ENCODE data around the gene ITPR2. TPM values are rescaled to one million over a fixed set of nuclear protein-coding genes. Genes with fewer than 3 reads are reported as not detected.
"Not testable (repeated sequence)": the region's sequence is repeated elsewhere in the genome, so short reads cannot be mapped to it uniquely, and the experiment has no call there.

Gene ITPR2
- total RNA-seq, 1 donor = 77.7 TPM

- TF ChIP-seq, protein P1, sequence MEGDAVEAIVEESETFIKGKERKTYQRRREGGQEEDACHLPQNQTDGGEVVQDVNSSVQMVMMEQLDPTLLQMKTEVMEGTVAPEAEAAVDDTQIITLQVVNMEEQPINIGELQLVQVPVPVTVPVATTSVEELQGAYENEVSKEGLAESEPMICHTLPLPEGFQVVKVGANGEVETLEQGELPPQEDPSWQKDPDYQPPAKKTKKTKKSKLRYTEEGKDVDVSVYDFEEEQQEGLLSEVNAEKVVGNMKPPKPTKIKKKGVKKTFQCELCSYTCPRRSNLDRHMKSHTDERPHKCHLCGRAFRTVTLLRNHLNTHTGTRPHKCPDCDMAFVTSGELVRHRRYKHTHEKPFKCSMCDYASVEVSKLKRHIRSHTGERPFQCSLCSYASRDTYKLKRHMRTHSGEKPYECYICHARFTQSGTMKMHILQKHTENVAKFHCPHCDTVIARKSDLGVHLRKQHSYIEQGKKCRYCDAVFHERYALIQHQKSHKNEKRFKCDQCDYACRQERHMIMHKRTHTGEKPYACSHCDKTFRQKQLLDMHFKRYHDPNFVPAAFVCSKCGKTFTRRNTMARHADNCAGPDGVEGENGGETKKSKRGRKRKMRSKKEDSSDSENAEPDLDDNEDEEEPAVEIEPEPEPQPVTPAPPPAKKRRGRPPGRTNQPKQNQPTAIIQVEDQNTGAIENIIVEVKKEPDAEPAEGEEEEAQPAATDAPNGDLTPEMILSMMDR (IDR thresholded peaks at IDR 0.05; ENCODE audit: insufficient read depth, low read depth, low read length) = no peak
- no peak for DNase-seq (ENCODE audit: low read depth)
- no peak overlapping the region for H3K4me3 ChIP-seq (ENCODE audit: low read depth, low read length)
Observed at GRCh38 chr12:26841085-26841484, 8.1 kb upstream of the ITPR2 start.

GRCh38 chr12:26839512-26839911, 6.5 kb upstream of the ITPR2 start:
- no peak for DNase-seq (ENCODE audit: low read depth)
- TF ChIP-seq, protein P1 (IDR thresholded peaks at IDR 0.05; ENCODE audit: insufficient read depth, low read depth, low read length) = no peak

GRCh38 chr12:26838888-26839416, 6.0 kb upstream of the ITPR2 start:
- no peak overlapping the region for H3K4me3 ChIP-seq (ENCODE audit: low read depth, low read length)
- DNase-seq (ENCODE audit: low read depth) = no peak
- TF ChIP-seq, protein P1 (IDR thresholded peaks at IDR 0.05; ENCODE audit: insufficient read depth, low read depth, low read length) = no peak

More at GRCh38 chr12:26839512-26839911, 6.5 kb upstream of the ITPR2 start:
- H3K4me3 ChIP-seq (ENCODE audit: low read depth, low read length) = no peak overlapping the region

GRCh38 chr12:26836201-26836600, 3.2 kb upstream of the ITPR2 start:
- DNase-seq (ENCODE audit: low read depth) = no peak
- no peak overlapping the region for H3K4me3 ChIP-seq (ENCODE audit: low read depth, low read length)
- TF ChIP-seq, protein P1 (IDR thresholded peaks at IDR 0.05; ENCODE audit: insufficient read depth, low read depth, low read length) = no peak

GRCh38 chr12:26834503-26835060, 1.6 kb upstream of the ITPR2 start:
- H3K4me3 ChIP-seq (ENCODE audit: low read depth, low read length); DNase-seq (ENCODE audit: low read depth): not testable (repeated sequence)

DNA sequence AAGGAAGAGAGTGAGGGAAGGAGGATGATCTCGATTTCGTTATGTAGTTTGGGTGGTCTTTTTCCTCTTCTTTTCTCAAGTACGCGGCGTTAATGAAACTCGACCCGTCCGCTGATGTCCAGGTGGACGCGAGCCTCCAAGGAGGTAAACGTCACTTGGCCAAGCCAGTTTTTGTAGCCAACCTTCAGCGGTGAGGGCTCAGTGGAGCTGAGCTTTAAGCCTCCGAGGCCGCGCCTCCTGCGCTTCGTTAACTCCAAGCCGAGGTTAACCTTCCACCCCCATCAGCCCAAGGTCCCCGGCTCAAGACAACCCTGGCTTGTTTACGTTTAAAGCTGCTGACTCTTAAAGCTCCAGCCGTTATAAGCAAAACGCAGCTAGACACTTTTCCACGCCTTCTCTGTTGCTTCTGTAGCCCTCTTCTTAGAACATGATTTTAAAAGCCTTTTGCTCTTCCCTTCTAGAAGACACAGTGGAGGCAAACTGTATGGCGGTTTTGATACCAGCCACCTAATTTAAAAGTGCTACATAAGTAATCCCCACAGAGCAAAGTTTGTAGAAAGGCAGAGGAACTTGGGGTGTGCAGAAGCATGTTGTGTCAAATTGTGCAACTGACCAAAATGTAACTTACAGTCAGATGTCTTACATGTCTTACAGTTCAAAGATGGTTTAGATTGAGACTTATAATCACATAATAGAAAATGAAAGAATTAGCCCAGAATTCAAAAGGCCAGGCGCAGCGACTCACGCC, 923 bp upstream of the ITPR2 start:
- peak overlapping the region; percentile 94 for H3K4me3 ChIP-seq (ENCODE audit: low read depth, low read length)
- peak; percentile 91 for DNase-seq (ENCODE audit: low read depth)
- TF ChIP-seq, protein P1 (IDR thresholded peaks at IDR 0.05; ENCODE audit: insufficient read depth, low read depth, low read length) = no peak

GRCh38 chr12:26831951-26832821, 808 bp downstream of the ITPR2 start:
- peak overlapping the region; percentile 94 for H3K4me3 ChIP-seq (ENCODE audit: low read depth, low read length)
- TF ChIP-seq, protein P1 (IDR thresholded peaks at IDR 0.05; ENCODE audit: insufficient read depth, low read depth, low read length) = no peak
- peak; percentile 76 for DNase-seq (ENCODE audit: low read depth)

All from fibroblast of villous mesenchyme (primary cell).